Activated CD8-positive, alpha-beta memory T cell treated with anti-CD3 and anti-CD28 coated beads for 4 hours (primary cell): Measurements from ENCODE around the gene ZNF24.
A peak's percentile ranks its signal among the peaks of the same experiment; 100 is the strongest.

Experiments used
- DNase-seq, 2 donors: peaks; one replicate each; pipeline ENCODE4 v3.0.0-alpha.2; 2020; ENCODE audit warnings: low read depth in 2 of 2

ZNF24 gene

GRCh38 chr18:35343936-35344735, at the start of gene ZNF24:
TSS of gene ZNF24 (minus strand) at chr18:35344420. CDS start at chr18:35340650, 3,770 bp downstream.
- peak; percentile 82 to 85 for DNase-seq

GRCh38 chr18:35393716-35394115, 49.5 kb upstream of the ZNF24 start:
- DNase-seq, result no peak

- no peak for DNase-seq
Observed at GRCh38 chr18:35392375-35392774, 48.2 kb upstream of the ZNF24 start.

- DNase-seq, result no peak
Observed at GRCh38 chr18:35390951-35391700, 46.9 kb upstream of the ZNF24 start.

- DNase-seq, result no peak
Observed at GRCh38 chr18:35389095-35389618, 44.9 kb upstream of the ZNF24 start.

GRCh38 chr18:35387152-35387571, 42.9 kb upstream of the ZNF24 start:
- no peak for DNase-seq

- peak; percentile 33 to 36 for DNase-seq
Observed at GRCh38 chr18:35386600-35387100, 42.4 kb upstream of the ZNF24 start.

GRCh38 chr18:35383136-35383535, 38.9 kb upstream of the ZNF24 start:
- DNase-seq, result no peak

- DNase-seq, result no peak
Observed at GRCh38 chr18:35379421-35379820, 35.2 kb upstream of the ZNF24 start.

GRCh38 chr18:35378574-35378896, 34.3 kb upstream of the ZNF24 start:
- DNase-seq, result no peak

- DNase-seq, result no peak
Observed at GRCh38 chr18:35377875-35378573, 33.8 kb upstream of the ZNF24 start.

GRCh38 chr18:35376742-35377695, 32.8 kb upstream of the ZNF24 start, which contains the start of gene ZNF396:
TSS of gene ZNF396 (minus strand) at chr18:35377337. CDS start at chr18:35374292, 3,045 bp downstream.
- peak; percentile 41 to 46 for DNase-seq

- DNase-seq, result no peak
Observed at GRCh38 chr18:35376393-35376741, 32.1 kb upstream of the ZNF24 start.

GRCh38 chr18:35374708-35375107, 30.5 kb upstream of the ZNF24 start:
- DNase-seq, result no peak

GRCh38 chr18:35371412-35372195, 27.4 kb upstream of the ZNF24 start:
- no peak for DNase-seq

GRCh38 chr18:35369126-35369525, 24.9 kb upstream of the ZNF24 start:
- DNase-seq, result no peak

GRCh38 chr18:35368595-35368994, 24.4 kb upstream of the ZNF24 start:
- no peak for DNase-seq

- DNase-seq, result no peak
Observed at GRCh38 chr18:35362531-35362930, 18.3 kb upstream of the ZNF24 start.

GRCh38 chr18:35361570-35362321, 17.5 kb upstream of the ZNF24 start:
- DNase-seq, result no peak
